Activated naive CD8-positive, alpha-beta T cell (primary cell): ENCODE data around the gene FMC1.
"Not testable (repeated sequence)": the region's sequence is repeated elsewhere in the genome, so short reads cannot be mapped to it uniquely, and the experiment has no call there.

ENCODE experiments used
- H3K27ac Mint-ChIP-seq: one replicate; pipeline ENCODE4 v1.8.0; 2021; ENCODE audit warnings: mixed read lengths
- H3K27me3 Mint-ChIP-seq: one replicate; pipeline ENCODE4 v1.8.0; 2021; ENCODE audit warnings: mixed read lengths
- H3K36me3 Mint-ChIP-seq: one replicate; pipeline ENCODE4 v1.8.0; 2021; ENCODE audit warnings: mixed read lengths
- H3K4me1 Mint-ChIP-seq: one replicate; pipeline ENCODE4 v1.8.0; 2021; ENCODE audit warnings: low read depth, mixed read lengths
- H3K4me3 Mint-ChIP-seq: one replicate; pipeline ENCODE4 v1.8.0; 2021; ENCODE audit warnings: mild to moderate bottlenecking, mixed read lengths
- H3K9me3 Mint-ChIP-seq: one replicate; pipeline ENCODE4 v1.8.0; 2021; ENCODE audit warnings: low read depth, mixed read lengths

FMC1 gene, protein sequence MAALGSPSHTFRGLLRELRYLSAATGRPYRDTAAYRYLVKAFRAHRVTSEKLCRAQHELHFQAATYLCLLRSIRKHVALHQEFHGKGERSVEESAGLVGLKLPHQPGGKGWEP

DNA sequence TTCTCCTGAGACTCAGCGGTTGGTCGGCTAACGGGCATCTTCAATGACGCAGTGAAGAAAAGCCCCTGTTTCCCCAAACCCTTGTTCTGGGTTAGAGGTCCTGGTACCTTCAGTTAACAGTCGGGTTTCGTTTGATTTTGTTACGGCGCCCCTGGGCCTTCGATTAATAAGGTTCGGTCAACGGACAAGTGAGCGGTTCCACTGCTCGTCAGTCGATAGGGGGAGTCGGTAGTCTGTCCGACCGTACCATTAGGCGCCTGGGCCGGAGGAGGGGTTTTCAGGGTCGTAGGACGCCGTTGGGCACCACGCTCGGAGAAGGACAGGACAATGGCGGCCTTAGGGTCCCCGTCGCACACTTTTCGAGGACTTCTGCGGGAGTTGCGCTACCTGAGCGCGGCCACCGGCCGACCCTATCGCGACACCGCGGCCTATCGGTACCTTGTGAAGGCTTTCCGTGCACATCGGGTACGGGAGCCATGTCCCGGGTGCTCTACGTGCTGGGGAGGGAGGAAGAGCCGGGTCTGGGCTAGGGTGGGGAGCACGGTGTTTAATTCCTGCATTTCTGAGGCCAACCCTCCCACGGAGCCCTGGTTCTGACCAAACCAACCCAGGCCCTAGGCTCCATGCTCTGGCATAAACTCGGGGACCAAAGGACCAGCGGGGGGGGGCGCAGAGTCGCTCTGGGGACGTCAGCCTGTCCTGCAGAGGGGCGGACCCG is at the start of gene FMC1:
FMC1 (plus strand) TSS at position 280 of the 718 bp plus-strand sequence; CDS start at position 328, 48 bp downstream.
- Mint-ChIP-seq H3K4me3 (peak within 1 kb of the TSS; percentile 96), H3K4me1 (peaks cover 33% of the 10 kb centered on the region), H3K9me3 (peaks cover 5% of the 10 kb centered on the region)

DNA sequence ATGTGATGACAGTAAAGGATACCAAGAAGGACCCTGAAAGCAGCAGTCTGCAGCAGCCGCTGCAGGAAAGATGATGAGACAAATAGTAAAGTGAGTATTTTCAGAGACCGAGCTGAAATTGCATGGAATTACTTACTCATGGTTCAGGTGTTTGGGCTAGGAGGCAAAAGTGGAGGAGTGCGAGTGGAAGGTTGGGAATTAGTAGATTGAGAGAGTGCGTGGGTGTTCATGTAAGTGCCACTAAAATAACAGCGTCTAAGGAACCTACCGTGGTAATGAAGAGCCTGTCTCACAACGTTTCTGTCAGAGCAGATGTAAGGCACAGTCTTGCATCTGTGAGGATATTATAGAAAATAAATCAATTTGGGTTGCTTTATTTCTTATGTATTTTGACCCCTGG is 48.3 kb upstream of the FMC1 start:
- H3K36me3 Mint-ChIP-seq, result peaks cover 11% of the 10 kb centered on the region

More for the DNA sequence above, at the start of gene FMC1:
- Mint-ChIP-seq H3K27me3 (no peaks in the 10 kb centered on the region), H3K27ac (peak within 1 kb of the TSS; percentile 99), H3K36me3 (peaks cover 3% of the 10 kb centered on the region)

DNA sequence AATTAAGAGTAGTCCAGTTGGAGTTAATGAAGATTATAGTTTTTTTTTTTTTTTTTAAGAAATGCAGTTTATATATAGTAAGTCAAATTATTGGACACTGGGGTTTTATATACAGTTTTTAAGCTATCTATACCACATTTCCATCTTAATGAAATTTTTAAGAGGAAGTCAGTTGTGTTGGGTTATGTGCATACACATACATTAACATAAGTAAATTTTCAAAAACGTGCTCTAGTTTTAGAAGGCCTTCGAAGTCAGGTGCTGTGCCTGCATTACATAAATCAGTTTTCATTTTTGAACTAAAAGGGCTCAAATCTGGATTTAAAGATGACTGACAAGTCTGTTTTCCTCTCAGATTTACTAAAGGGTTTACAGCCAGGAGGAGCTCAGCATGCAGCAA is 47.6 kb upstream of the FMC1 start:
- no peak overlapping the region for H3K27ac Mint-ChIP-seq
- H3K9me3 Mint-ChIP-seq, result no peaks in the 10 kb centered on the region
- H3K4me3 Mint-ChIP-seq, result no peak overlapping the region
- H3K36me3 Mint-ChIP-seq, result peaks cover 8% of the 10 kb centered on the region
- no peaks in the 10 kb centered on the region for H3K4me1 Mint-ChIP-seq
- no peaks in the 10 kb centered on the region for H3K27me3 Mint-ChIP-seq

More for the DNA sequence above, 48.3 kb upstream of the FMC1 start:
- Mint-ChIP-seq H3K9me3 (no peaks in the 10 kb centered on the region), H3K27me3 (no peaks in the 10 kb centered on the region), H3K4me1 (no peaks in the 10 kb centered on the region), H3K4me3 (no peak overlapping the region), H3K27ac (no peak overlapping the region)

DNA sequence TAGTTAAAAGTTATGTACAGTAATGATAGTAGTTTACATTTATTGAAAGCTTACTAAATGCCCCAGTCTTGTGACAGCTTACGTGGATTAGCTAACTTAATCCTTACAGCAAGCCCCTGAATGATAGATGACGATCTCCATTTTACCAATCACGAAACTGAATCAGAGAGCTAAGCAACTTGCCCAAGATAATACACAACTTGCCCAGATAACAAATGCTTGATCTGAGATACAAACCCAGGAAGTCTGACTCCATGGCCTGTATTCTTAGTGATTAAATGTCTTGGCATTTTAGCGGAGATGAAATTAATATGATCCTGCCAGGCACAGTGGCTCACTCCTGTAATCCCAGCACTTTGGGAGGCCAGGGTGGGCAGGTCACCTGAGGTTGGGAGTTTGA is 46.9 kb upstream of the FMC1 start:
- no peaks in the 10 kb centered on the region for H3K9me3 Mint-ChIP-seq
- H3K4me1 Mint-ChIP-seq, result no peaks in the 10 kb centered on the region
- no peak overlapping the region for H3K4me3 Mint-ChIP-seq
- H3K27me3 Mint-ChIP-seq, result no peaks in the 10 kb centered on the region
- peaks cover 10% of the 10 kb centered on the region for H3K36me3 Mint-ChIP-seq
- H3K27ac Mint-ChIP-seq, result no peak overlapping the region

DNA sequence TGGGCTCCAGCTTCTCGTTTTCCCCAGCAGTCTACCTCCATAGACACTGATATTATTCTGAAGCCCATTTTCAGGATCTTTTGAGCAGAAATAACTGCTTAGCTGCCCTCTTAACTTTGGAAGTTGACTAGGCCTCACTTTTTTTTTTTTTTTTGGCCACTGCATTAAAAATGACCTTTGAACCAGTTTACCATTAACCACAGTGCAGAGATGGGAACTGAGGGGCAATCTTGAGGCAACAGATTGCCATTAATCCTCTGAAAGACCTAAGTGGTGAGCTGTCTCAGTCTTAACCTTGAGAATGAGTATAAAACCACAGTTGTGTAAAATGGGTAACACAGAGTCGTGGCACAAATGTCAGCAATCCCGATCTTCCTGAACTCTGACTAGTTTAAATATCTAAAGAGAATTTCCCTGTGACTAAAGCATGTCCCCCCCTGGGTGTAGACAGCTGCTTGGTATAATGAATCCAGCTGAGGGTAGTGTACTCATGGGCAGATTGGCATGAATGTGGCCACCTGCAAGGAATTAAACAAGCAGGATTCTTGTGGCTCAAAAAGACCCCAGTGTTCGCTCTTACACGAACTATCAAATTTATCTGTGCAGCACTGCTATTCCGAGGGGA is 46.1 kb upstream of the FMC1 start:
- Mint-ChIP-seq H3K27ac (no peak overlapping the region), H3K36me3 (peaks cover 12% of the 10 kb centered on the region), H3K4me3 (no peak overlapping the region), H3K27me3 (no peaks in the 10 kb centered on the region), H3K9me3 (no peaks in the 10 kb centered on the region), H3K4me1 (no peaks in the 10 kb centered on the region)

DNA sequence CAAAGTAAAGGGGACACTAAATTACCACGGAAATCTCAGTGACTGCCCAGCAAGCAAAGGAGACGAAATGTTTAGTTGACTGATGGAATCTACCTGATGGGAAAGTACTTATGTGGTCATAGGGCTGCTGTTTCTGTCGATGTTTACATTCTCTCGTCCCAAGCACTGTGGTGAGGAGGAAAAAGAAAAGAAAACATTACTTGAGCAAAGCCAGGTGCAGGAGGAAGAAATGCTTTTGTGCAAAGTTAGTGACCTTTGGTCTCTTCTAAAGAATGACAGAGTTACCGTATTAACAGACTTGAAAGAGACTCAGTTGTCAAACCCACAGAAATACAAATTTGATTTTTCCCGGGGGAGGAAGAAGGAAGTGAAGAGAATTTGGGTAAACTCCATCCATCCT is 43.3 kb upstream of the FMC1 start:
- H3K27ac Mint-ChIP-seq, result no peak overlapping the region
- peaks cover 13% of the 10 kb centered on the region for H3K36me3 Mint-ChIP-seq
- no peak overlapping the region for H3K4me3 Mint-ChIP-seq
- H3K4me1 Mint-ChIP-seq, result no peaks in the 10 kb centered on the region
- H3K27me3 Mint-ChIP-seq, result no peaks in the 10 kb centered on the region
- H3K9me3 Mint-ChIP-seq, result no peaks in the 10 kb centered on the region

DNA sequence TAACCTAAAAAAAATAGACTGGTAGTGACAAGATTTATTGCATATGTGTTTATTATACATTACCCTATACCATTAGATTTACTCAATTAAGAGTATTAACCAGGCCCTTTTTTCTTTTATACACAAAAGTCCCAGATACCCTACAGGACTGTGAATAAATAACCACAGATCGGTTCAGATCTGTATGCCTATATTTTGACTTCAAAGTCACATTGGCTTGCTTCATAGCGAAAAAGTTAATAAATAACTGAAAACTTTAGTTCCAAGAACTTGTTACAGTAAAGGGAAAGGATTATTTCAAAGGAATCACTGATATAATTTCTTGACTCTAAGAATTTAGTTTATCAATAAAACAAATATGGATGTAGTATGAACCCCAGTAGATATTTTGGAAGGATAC is 41.8 kb upstream of the FMC1 start:
- Mint-ChIP-seq H3K9me3 (no peaks in the 10 kb centered on the region), H3K4me1 (no peaks in the 10 kb centered on the region), H3K27me3 (no peaks in the 10 kb centered on the region), H3K27ac (no peak overlapping the region), H3K36me3 (peaks cover 11% of the 10 kb centered on the region), H3K4me3 (no peak overlapping the region)

DNA sequence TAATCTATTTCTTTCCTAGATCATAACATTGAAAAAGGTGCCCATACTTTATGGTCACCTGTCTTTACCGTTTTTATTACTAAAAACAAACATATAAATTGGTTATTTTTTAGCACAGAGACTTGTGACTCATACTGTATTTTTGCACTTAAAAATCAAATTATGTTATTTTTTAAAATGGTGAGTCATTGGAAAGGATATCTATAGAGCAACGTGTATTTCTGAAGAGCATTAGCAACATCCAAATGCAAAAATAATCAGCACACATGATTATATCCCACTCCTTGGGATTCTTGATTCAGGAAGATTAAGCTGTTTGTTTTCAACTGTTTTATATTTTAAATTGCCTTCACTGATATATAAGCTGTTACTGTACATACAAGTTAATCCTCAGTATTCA is 40.7 kb upstream of the FMC1 start:
- H3K4me1 Mint-ChIP-seq, result no peaks in the 10 kb centered on the region
- H3K4me3 Mint-ChIP-seq, result no peak overlapping the region
- no peaks in the 10 kb centered on the region for H3K27me3 Mint-ChIP-seq
- H3K27ac Mint-ChIP-seq, result no peak overlapping the region
- H3K36me3 Mint-ChIP-seq, result peaks cover 11% of the 10 kb centered on the region
- no peaks in the 10 kb centered on the region for H3K9me3 Mint-ChIP-seq

DNA sequence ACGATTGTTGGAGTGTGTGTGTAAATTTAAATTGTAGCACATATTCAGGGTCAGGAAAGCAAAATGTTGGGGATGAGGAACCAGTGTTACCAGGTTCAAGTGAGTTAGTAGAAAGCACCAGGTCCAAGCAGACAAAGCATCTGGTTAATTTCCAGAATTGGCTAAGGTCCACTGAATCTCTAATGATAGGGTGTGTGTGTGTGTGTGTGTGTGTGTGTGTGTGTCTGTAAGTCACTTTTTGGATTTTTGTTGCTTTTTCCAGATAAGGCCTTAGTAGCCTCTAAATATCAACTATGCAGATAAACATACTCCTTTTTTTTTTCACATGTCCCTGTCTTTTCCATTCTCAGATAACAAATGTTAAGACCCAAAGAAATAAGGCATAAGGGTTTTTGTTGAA is 36.6 kb upstream of the FMC1 start:
- H3K27me3 Mint-ChIP-seq, result no peaks in the 10 kb centered on the region
- no peaks in the 10 kb centered on the region for H3K9me3 Mint-ChIP-seq
- H3K4me1 Mint-ChIP-seq, result no peaks in the 10 kb centered on the region
- H3K27ac Mint-ChIP-seq, result no peak overlapping the region
- H3K4me3 Mint-ChIP-seq, result no peak overlapping the region
- peaks cover 3% of the 10 kb centered on the region for H3K36me3 Mint-ChIP-seq

DNA sequence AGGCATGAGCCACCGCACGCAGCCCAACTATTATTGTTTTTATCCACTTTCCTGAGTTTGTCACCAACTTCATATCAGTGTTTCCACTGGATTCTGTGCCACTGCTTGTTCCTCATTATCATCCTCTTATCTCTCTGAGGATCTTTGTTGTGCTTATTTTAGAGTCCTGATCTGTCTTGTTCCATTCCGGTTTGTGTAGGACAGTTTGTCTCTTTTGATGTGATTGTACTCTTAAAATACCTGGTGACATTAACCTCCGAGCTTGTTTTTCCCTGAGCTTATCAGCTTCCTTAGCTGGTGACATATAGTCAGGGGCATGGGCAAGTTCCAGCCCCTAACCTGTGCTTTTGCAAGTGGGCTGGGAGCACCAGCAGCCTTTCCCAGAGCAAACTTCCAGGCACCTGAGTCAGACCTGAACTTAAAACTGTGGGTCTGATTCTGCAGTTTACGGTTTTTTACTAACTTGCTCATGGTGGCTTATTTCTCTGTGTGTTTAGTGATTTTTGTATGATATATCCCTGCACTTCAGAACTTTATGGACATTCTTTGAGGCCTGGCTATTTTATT is 23.1 kb upstream of the FMC1 start:
- Mint-ChIP-seq H3K27ac (no peak overlapping the region), H3K4me3 (no peak overlapping the region)

DNA sequence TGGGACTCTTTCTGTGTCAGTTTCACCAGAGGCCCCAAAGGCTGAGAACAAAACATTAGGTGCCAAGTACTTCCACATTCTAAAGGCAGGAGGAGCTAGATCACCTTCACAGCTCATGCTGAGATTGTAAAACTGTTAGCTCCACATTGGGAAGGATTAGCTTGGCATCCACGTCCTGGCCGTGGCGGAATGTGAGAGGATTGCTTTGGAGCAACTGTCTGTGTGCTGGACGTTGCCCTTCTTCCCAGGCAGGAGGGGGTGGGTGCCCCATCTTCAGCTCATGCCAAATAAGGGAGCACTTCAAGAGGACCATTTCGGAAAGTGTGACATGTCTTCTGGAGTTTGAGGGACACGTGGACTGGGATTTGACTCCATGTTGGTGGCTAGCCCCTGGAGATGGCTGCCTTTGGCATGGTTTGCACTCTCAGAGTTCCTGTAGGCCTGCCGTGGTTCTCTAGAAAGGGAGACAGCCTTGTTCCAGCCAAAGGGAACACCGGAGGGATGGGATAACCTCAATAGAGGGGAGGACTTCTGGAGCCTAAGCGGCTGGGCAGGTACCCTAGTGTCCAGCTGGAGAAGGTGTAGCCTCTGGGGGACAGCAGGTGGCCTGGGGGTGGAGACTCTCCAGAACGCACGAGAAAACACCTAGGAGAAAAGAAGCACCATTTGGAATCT is 19.9 kb upstream of the FMC1 start:
- H3K27ac Mint-ChIP-seq, result no peak overlapping the region
- no peak overlapping the region for H3K4me3 Mint-ChIP-seq
- no peaks in the 10 kb centered on the region for H3K27me3 Mint-ChIP-seq

More for the DNA sequence above, 23.1 kb upstream of the FMC1 start:
- no peaks in the 10 kb centered on the region for H3K27me3 Mint-ChIP-seq
- H3K36me3 Mint-ChIP-seq, result no peaks in the 10 kb centered on the region
- H3K9me3 Mint-ChIP-seq, result no peaks in the 10 kb centered on the region
- H3K4me1 Mint-ChIP-seq, result no peaks in the 10 kb centered on the region

DNA sequence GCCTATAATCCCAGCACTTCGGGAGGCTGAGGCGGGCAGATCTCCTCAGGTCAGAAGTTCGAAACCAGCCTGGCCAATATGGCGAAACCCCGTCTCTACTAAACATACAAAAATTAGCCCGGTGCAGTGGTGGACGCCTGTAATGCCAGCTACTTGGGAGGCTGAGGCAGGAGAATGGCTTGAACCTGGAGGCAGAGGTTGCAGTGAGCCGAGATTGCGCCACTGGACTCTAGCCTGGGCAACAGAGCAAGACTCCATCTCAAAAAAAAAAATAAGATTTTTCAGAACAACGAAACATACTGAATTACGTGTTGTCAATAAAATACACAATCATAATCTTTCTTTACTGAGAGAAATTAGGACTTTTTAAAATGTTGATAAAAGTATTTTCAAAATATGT is 16.4 kb upstream of the FMC1 start:
- not testable (repeated sequence) for H3K27me3 Mint-ChIP-seq, H3K4me1 Mint-ChIP-seq, H3K27ac Mint-ChIP-seq, H3K9me3 Mint-ChIP-seq, H3K36me3 Mint-ChIP-seq, H3K4me3 Mint-ChIP-seq

More for the DNA sequence above, 19.9 kb upstream of the FMC1 start:
- no peaks in the 10 kb centered on the region for H3K9me3 Mint-ChIP-seq
- no peaks in the 10 kb centered on the region for H3K36me3 Mint-ChIP-seq
- no peaks in the 10 kb centered on the region for H3K4me1 Mint-ChIP-seq

DNA sequence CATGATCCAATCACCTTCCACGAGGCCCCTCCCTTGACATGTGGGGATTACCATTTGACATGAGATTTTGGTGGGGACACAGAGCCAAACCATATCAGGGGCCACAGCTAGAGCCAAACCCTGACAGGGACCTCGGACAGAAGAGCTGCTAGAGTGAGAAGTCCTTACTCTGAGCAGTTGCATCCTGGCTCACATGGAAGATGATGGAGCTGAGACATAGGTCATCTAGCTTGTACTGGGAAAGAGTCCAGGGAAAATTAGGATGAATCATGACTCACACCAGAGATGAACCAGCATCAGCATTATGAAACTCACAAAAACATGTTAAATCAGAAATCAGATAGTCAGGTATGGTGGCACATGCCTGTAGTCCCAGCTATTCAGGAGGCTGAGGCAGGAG is 12.8 kb upstream of the FMC1 start:
- Mint-ChIP-seq H3K9me3 (no peaks in the 10 kb centered on the region), H3K27me3 (no peaks in the 10 kb centered on the region), H3K36me3 (no peaks in the 10 kb centered on the region), H3K4me1 (peaks cover 12% of the 10 kb centered on the region), H3K4me3 (no peak overlapping the region), H3K27ac (no peak overlapping the region)

DNA sequence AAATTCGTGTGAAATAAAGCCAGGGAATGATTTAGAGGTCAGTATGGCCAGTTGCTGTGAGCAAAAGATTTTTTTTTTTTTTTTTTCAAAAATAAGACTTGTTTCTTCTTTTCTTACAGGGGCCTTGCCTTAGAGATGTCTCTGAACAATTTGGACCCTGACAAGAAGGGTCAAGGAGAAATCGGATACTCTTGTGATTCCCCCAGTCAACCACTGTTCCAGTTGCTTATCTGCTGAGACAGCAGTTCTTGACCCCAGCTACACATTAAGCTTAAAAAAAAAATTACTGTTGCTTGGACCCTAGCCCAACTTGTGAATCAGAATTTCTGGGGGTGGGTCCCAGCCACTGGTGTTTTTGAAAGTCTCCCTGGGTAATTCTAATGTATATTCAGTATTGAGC is 12.0 kb upstream of the FMC1 start:
- Mint-ChIP-seq H3K36me3 (no peaks in the 10 kb centered on the region), H3K27me3 (no peaks in the 10 kb centered on the region), H3K27ac (no peak overlapping the region), H3K4me3 (no peak overlapping the region), H3K4me1 (peaks cover 12% of the 10 kb centered on the region), H3K9me3 (no peaks in the 10 kb centered on the region)
